HEK293T (cell line): Measurements from ENCODE around the gene POU3F1.
"Not testable (repeated sequence)": the region's sequence is repeated elsewhere in the genome, so short reads cannot be mapped to it uniquely, and the experiment has no call there.

Experiments
- ARNT ChIP-seq: fragments of 450-650 bp; IDR thresholded peaks from 2 replicates; pipeline ENCODE4 v1.6.1; 2017; ENCODE audit warnings: mild to moderate bottlenecking
- BHLHE40 ChIP-seq: fragments of 450-650 bp; IDR thresholded peaks from 2 replicates; pipeline ENCODE4 v1.6.1; 2016; ENCODE audit warnings: mild to moderate bottlenecking, moderate library complexity, borderline replicate concordance
- CTBP1 ChIP-seq: fragments of 450-650 bp; IDR thresholded peaks from 2 replicates; pipeline ENCODE4 v1.6.1; 2016; ENCODE audit warnings: borderline replicate concordance
- FOXK2 ChIP-seq: fragments of 450-650 bp; IDR thresholded peaks from 2 replicates; pipeline ENCODE4 v1.6.1; 2016; ENCODE audit warnings: mild to moderate bottlenecking
- FOXM1 ChIP-seq: fragments of 450-650 bp; IDR thresholded peaks from 2 replicates; pipeline ENCODE4 v1.6.1; 2017; ENCODE audit warnings: mild to moderate bottlenecking, borderline replicate concordance
- LEF1 ChIP-seq: fragments of 450-650 bp; IDR thresholded peaks from 2 replicates; pipeline ENCODE4 v1.6.1; 2017; ENCODE audit warnings: mild to moderate bottlenecking, borderline replicate concordance
- SP1 ChIP-seq: fragments of 450-650 bp; IDR thresholded peaks from 2 replicates; pipeline ENCODE4 v1.6.1; 2017
- ZNF384 ChIP-seq: fragments of 450-650 bp; IDR thresholded peaks from 2 replicates; pipeline ENCODE4 v1.6.1; 2016

GRCh38 chr1:38032992-38033391 lies 13.6 kb downstream of the POU3F1 start:
- TF ChIP-seq SP1, FOXM1, ZNF384, LEF1, FOXK2, BHLHE40, ARNT, CTBP1: not testable (repeated sequence)
